Measurements from ENCODE around the gene MMP24OS.
"Not testable (repeated sequence)": the region's sequence is repeated elsewhere in the genome, so short reads cannot be mapped to it uniquely, and the experiment has no call there.

The MMP24OS gene

DNA sequence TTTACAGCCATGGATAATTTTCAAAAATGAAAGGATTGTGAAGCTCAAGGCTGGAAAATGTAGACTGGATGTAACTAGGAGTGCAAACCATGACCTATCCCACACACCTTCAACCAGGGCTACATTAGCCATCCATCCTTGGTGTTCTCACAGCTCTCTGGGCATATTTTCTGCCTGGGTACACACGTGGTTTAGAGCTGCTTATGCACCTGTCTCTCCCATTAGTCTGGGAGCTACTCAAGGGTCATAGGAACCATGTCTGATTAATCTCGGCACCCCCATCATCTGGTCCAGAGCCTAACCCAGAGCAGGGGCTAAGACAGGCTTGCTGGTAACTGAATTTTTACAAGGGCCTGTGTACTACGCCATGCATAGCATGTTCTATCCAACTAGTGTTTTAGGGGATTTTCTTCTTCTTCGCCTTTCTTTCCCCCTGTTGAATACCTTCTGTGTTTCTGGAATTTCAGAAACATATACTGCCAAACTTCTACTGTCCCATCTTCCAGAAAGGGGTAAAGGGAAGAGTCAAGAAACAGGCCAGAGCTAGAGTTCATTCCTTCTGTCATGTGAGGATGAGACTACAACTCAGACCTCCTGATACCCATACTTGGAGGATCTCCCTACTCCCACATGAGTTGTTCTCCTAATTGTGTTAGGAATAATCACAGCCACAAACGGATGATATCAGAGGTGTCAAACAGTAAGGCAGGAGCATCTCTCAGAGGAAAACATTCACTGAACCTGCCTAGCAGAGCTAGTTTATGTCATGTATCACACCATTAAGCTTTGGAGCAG, 39.7 kb upstream of the MMP24OS start:
- DNase-seq (ENCODE audit: low read depth in 1 of 2, low spot score in 1 of 2), result no peak
- TF ChIP-seq GABPA (IDR thresholded peaks at IDR 0.05; ENCODE audit: low read depth) (no peak), POLR2AphosphoS5 (IDR thresholded peaks at IDR 0.05; ENCODE audit: low read depth) (no peak)
- TF ChIP-seq, protein P1, sequence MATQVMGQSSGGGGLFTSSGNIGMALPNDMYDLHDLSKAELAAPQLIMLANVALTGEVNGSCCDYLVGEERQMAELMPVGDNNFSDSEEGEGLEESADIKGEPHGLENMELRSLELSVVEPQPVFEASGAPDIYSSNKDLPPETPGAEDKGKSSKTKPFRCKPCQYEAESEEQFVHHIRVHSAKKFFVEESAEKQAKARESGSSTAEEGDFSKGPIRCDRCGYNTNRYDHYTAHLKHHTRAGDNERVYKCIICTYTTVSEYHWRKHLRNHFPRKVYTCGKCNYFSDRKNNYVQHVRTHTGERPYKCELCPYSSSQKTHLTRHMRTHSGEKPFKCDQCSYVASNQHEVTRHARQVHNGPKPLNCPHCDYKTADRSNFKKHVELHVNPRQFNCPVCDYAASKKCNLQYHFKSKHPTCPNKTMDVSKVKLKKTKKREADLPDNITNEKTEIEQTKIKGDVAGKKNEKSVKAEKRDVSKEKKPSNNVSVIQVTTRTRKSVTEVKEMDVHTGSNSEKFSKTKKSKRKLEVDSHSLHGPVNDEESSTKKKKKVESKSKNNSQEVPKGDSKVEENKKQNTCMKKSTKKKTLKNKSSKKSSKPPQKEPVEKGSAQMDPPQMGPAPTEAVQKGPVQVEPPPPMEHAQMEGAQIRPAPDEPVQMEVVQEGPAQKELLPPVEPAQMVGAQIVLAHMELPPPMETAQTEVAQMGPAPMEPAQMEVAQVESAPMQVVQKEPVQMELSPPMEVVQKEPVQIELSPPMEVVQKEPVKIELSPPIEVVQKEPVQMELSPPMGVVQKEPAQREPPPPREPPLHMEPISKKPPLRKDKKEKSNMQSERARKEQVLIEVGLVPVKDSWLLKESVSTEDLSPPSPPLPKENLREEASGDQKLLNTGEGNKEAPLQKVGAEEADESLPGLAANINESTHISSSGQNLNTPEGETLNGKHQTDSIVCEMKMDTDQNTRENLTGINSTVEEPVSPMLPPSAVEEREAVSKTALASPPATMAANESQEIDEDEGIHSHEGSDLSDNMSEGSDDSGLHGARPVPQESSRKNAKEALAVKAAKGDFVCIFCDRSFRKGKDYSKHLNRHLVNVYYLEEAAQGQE (IDR thresholded peaks at IDR 0.05; ENCODE audit: insufficient replicate concordance, low read depth), result no peak
- Histone ChIP-seq H3K27ac (replicated peaks) (no peak overlapping the region), H3K27me3 (ENCODE audit: insufficient read depth, poor library complexity, severe bottlenecking) (no peaks in the 10 kb centered on the region), H3K4me3 (replicated peaks; ENCODE audit: insufficient read depth, low read length) (no peak overlapping the region)

DNA sequence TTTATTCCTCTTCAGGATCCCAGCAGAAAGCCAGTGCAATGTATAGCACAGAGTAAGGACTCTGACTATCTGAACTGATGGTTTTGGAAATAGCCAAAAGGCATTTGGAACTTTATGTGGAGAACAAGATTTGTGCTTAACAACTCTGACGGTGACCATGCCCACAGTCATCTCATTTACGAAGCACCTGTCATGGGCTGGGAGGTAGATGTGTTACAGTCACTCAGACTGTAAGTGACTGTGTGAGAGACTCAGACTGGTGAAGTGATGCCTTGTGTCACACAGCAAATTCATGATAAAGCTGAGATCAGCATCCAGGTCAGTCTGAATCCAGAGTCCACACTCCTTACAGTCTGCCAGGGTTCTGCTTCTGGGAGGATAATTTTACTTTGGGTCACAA, 38.2 kb upstream of the MMP24OS start:
- H3K27me3 ChIP-seq (ENCODE audit: insufficient read depth, poor library complexity, severe bottlenecking), result no peaks in the 10 kb centered on the region
- TF ChIP-seq SPI1 (IDR thresholded peaks at IDR 0.05; ENCODE audit: borderline replicate concordance, low read depth) (no peak), GABPA (IDR thresholded peaks at IDR 0.05; ENCODE audit: low read depth) (no peak), POLR2AphosphoS5 (IDR thresholded peaks at IDR 0.05; ENCODE audit: low read depth) (no peak)
- TF ChIP-seq, protein P2, sequence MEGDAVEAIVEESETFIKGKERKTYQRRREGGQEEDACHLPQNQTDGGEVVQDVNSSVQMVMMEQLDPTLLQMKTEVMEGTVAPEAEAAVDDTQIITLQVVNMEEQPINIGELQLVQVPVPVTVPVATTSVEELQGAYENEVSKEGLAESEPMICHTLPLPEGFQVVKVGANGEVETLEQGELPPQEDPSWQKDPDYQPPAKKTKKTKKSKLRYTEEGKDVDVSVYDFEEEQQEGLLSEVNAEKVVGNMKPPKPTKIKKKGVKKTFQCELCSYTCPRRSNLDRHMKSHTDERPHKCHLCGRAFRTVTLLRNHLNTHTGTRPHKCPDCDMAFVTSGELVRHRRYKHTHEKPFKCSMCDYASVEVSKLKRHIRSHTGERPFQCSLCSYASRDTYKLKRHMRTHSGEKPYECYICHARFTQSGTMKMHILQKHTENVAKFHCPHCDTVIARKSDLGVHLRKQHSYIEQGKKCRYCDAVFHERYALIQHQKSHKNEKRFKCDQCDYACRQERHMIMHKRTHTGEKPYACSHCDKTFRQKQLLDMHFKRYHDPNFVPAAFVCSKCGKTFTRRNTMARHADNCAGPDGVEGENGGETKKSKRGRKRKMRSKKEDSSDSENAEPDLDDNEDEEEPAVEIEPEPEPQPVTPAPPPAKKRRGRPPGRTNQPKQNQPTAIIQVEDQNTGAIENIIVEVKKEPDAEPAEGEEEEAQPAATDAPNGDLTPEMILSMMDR (IDR thresholded peaks at IDR 0.05; ENCODE audit: insufficient read depth, low read length), result no peak
- TF ChIP-seq, protein P1 (IDR thresholded peaks at IDR 0.05; ENCODE audit: insufficient replicate concordance, low read depth), result no peak
- H3K27ac ChIP-seq (replicated peaks), result peak overlapping the region; percentile 0; the same call in 1 of the 2 replicates
- H3K4me3 ChIP-seq (replicated peaks; ENCODE audit: insufficient read depth, low read length), result no peak overlapping the region
- no peak for DNase-seq (ENCODE audit: low read depth in 1 of 2, low spot score in 1 of 2)

DNA sequence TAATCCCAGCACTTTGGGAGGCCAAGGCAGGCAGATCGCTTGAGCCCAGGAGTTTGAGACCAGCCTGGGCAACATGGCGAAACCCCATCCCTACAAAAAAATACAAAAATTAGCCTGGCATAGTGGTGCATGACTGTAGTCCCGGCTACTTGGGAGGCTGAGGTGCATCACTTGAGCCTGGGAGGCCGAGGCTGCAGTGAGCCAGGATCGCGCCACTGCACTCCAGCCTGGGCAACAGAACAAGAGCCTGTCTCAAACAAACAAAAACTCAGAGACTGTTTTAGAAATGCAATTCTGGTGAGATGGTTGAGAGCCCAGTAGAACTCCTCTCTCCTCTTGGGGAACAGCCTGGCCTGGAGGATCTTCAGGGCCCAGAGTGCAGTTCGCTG, 37.7 kb upstream of the MMP24OS start:
- not testable (repeated sequence) for H3K4me3 ChIP-seq (replicated peaks; ENCODE audit: insufficient read depth, low read length); H3K27me3 ChIP-seq (ENCODE audit: insufficient read depth, poor library complexity, severe bottlenecking); DNase-seq (ENCODE audit: low read depth in 1 of 2, low spot score in 1 of 2)
- H3K27ac ChIP-seq (replicated peaks), result peak overlapping the region; percentile 0; the same call in 1 of the 2 replicates

DNA sequence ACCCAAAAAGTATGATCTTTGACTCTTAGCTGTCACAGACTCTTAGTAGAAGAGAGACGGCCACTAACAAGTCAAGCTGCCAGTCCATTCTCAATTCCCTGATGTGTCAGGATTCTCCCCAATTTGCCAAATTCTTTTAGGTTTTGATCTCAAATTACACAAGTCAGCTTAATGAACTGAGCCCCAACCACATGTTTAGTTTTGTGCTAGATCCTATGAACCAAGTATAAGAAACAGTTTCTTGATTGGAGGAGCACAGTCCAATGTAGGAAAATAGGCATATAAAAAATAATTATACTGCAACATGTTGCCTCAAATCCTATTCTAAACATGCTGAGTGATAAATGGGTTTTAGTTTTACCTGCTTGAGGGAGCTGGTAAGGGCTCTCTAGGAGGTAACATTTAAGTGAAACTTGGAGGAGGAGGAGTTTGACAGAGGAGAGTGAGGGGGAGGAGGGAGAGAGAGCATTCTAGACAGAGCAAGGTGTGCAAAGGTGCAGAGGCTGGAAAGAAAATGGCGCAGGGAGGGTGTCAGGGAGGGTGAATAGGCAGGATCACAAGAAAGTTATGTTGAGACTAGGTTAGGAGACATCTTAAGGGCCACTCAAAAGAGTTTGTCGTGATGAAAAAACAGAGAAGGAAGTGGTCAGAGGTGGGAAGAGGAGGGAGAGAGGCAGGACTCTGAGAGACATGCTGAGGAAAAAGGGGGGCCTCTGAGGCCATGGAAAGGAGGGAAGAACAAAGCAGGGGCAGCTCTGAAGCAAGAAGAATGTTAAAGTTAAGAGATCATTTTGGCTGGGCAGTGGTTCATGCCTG, 37.1 kb upstream of the MMP24OS start:
- peak in 1 of 2 experiments; percentile 52 for DNase-seq (ENCODE audit: low read depth in 1 of 2, low spot score in 1 of 2)
- no peak for TF ChIP-seq POLR2AphosphoS5 (IDR thresholded peaks at IDR 0.05; ENCODE audit: low read depth)
- TF ChIP-seq SPI1 (IDR thresholded peaks at IDR 0.05; ENCODE audit: borderline replicate concordance, low read depth), result peak; percentile 62; the same call in 1 of the 2 replicates
- TF ChIP-seq, protein P2 (IDR thresholded peaks at IDR 0.05; ENCODE audit: insufficient read depth, low read length), result no peak
- TF ChIP-seq, protein P1 (IDR thresholded peaks at IDR 0.05; ENCODE audit: insufficient replicate concordance, low read depth), result no peak
- Histone ChIP-seq H3K27me3 (ENCODE audit: insufficient read depth, poor library complexity, severe bottlenecking) (no peaks in the 10 kb centered on the region), H3K27ac (replicated peaks) (0 out of 2 replicates have a peak overlapping the region, but pooled peaks have one; percentile 0), H3K4me3 (replicated peaks; ENCODE audit: insufficient read depth, low read length) (no peak overlapping the region)
